Cardiac fibroblast (primary cell): ENCODE data around the gene SERPINA4.

Experiments
- DNase-seq, 2 donors: peaks; one replicate each; pipeline versions ENCODE4 v3.0.0 to v3.0.0-alpha.2; 2010; ENCODE audit warnings: low read depth in 2 of 2
- H3K4me3 ChIP-seq, 2 donors: replicated peaks in 1 of 2; 1 replicate in 1 of 2; 2 replicates in 1 of 2; pipeline ENCODE4 v1.5.1; 2011; ENCODE audit warnings: low read depth in 2 of 2, low read length in 2 of 2, mild to moderate bottlenecking in 2 of 2, moderate library complexity in 1 of 2
- CTCF ChIP-seq: IDR thresholded peaks from one replicate; pipeline ENCODE4 v1.5.1; 2011; ENCODE audit warnings: low read depth, mild to moderate bottlenecking, low read length, inconsistent platforms

The SERPINA4 gene

DNA sequence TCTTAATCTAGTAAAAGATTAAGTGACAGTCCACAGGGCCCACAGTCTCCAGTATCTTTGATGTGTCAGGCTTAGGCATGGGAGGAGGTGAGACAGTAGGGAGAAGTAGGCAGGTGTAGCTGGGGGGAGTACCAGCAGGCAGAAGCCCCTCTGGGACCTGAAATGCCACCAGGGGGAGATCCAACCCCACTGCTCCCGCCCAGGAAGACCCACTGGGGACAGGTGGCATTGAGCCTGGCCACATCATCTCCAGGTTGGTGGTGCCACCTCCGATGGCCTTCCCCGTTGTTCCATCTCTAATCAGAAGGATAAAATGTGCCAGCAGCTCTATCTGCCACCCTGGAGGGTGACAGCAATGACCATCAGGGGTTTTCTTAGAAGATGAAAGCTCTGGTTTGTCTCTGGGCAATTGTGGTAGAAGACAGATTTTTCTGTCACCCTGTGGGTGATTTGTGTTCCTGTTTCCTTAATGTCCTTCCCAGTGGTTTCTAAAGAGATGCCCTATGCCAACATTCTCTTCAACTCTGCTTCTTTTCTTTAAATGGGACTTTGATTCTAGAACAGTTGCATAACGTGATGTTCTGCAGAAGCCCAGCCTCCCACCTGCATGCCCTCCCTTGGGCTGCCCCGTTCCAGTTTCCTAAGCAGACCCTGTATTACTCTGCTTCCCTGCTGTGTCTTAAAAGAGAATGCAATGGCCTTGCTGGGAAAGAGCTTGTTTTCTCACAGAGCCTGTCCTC lies 39.7 kb upstream of the SERPINA4 start:
- no peak for DNase-seq
- no peak for TF ChIP-seq CTCF
- H3K4me3 ChIP-seq, result no peak overlapping the region

GRCh38 chr14:94522115-94522724 lies 39.0 kb upstream of the SERPINA4 start:
- no peak for TF ChIP-seq CTCF
- DNase-seq, result no peak
- no peak overlapping the region for H3K4me3 ChIP-seq

DNA sequence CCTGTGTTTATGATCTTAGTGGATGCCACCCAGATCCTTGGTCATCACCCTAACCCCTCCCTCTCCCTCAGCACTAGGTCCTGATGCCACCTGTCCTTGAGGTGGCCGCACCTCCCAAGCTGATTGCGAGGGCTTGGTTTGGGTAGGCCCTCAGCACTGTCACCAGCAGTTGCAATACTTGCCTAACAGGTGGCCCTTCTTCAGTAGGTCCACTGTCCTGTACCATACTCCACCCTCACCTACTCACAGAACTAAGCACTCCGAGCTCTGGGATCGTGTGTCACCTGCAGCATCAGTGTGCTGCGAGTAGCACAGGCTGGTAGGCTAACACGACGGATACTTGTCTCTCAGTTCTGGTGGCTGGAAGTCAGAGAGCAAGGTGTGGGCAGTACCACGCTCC lies 38.0 kb upstream of the SERPINA4 start:
- no peak for TF ChIP-seq CTCF
- no peak for DNase-seq
- no peak overlapping the region for H3K4me3 ChIP-seq

- DNase-seq, result no peak
- TF ChIP-seq CTCF, result no peak
- no peak overlapping the region for H3K4me3 ChIP-seq
Measured at GRCh38 chr14:94524093-94524492, 37.1 kb upstream of the SERPINA4 start.

- no peak for TF ChIP-seq CTCF
- no peak overlapping the region for H3K4me3 ChIP-seq
- DNase-seq, result no peak
Measured at GRCh38 chr14:94531187-94531586, 30.1 kb upstream of the SERPINA4 start.

DNA sequence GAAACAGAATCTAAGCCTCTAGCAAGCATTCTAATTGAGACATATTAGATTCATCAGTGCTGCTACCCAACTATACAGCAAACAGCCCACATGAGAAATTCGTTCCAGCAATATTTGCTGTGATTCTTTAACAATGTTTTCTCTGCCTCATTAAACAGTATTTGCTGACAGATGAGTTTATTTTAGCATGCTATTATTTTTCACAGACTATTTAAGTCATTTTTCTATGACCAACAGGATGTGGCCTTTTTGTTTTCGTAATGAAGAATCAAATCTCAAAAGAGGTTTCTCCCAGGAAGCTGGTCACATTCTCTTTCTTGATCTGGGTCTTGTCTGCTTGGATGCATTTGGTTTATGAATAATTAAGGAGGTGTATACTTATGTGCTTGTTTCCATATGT lies 28.8 kb upstream of the SERPINA4 start:
- no peak for TF ChIP-seq CTCF
- peak in 1 of 2 donors; percentile 75 for DNase-seq
- H3K4me3 ChIP-seq, result no peak overlapping the region
